Breast epithelium (tissue), 3 donors: Measurements from ENCODE around the gene GID4.

Source experiments
- POLR2A ChIP-seq: fragments of 450-650 bp; IDR thresholded peaks from one replicate; pipeline ENCODE4 v1.6.1; 2016; ENCODE audit warnings: antibody characterized with exemption, mild to moderate bottlenecking, moderate library complexity
- TF ChIP-seq, protein P1 (sequence below), 3 donors: fragments of 450-650 bp; IDR thresholded peaks; one replicate each; pipeline ENCODE4 v1.5.1; 2016 to 2017; ENCODE audit warnings: antibody characterized with exemption in 3 of 3, mild to moderate bottlenecking in 3 of 3, moderate library complexity in 3 of 3

DNA sequence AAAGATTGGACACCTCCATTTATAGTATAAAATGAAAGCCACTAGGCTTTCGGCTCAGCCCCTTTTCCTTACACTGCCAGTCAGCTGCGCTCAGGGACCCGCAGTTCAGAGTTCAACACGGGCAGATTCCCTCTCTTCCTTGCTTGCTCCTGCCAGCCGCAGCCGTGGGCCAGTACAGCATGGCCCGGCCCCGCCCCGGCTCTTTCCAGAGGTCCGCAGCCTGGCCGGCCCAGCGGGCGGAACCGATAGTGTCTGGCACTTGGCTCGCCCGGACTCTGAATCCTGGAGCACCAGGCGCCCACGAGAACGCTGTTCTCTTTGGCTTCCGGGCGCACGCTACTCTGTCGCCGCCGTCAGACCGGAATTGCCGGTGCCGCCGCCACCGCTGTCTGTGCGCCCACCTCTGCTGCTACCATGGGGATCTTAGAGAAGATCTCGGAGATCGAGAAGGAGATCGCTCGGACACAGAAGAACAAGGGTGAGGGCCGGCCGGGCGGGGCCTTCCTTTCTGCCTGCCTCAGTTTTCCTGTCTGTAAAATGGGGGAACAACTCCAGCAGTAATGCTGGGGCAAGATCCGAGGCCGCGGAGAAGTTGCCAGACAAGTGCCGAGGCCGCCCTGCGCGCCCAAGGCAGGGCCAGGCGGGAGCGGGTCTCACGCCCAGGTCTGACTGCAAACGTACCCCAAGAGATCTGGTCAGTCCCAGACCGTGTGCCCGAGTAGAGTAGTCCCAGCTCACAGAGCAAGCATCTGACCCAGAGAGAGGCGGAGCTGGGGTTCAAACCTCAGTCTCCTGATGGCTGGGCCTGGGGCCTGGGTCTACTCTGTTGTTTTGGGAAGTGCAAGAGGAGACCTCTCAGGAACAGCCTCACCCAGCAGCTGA, 48.6 kb downstream of the GID4 start, which contains the start of gene DRG2:
- TF ChIP-seq, protein P1, sequence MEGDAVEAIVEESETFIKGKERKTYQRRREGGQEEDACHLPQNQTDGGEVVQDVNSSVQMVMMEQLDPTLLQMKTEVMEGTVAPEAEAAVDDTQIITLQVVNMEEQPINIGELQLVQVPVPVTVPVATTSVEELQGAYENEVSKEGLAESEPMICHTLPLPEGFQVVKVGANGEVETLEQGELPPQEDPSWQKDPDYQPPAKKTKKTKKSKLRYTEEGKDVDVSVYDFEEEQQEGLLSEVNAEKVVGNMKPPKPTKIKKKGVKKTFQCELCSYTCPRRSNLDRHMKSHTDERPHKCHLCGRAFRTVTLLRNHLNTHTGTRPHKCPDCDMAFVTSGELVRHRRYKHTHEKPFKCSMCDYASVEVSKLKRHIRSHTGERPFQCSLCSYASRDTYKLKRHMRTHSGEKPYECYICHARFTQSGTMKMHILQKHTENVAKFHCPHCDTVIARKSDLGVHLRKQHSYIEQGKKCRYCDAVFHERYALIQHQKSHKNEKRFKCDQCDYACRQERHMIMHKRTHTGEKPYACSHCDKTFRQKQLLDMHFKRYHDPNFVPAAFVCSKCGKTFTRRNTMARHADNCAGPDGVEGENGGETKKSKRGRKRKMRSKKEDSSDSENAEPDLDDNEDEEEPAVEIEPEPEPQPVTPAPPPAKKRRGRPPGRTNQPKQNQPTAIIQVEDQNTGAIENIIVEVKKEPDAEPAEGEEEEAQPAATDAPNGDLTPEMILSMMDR (IDR thresholded peaks at IDR 0.05): no peak
- TF ChIP-seq POLR2A: peak; percentile 25
